GM23338 (cell line): ENCODE measurements around the gene PSMG1. TPM values are rescaled to one million over a fixed set of nuclear protein-coding genes. Genes with fewer than 3 reads are reported as not detected.

Source experiments
- ATAC-seq: fragments of 200-7000 bp; cut with Tn5 transposase; 3 replicates; pipeline ENCODE4 v1.9.1; 2020
- DNase-seq: peaks from one replicate; pipeline ENCODE4 v3.0.0-alpha.2; 2015; ENCODE audit warnings: low spot score
- H2AFZ ChIP-seq: fragments of 200-600 bp; sonication (generic); 2 replicates; pipeline ENCODE4 v1.8.0; 2016; ENCODE audit warnings: antibody characterized with exemption, mild to moderate bottlenecking, moderate library complexity
- H3F3A ChIP-seq: fragments of 200-600 bp; sonication (generic); replicated peaks from 2 replicates; pipeline ENCODE4 v1.8.0; 2017; ENCODE audit warnings: antibody characterized with exemption, mixed run types, low read depth
- H3K27ac ChIP-seq: fragments of 200-600 bp; sonication (generic); 2 replicates; pipeline ENCODE4 v1.6.1; 2016; ENCODE audit warnings: low read depth
- H3K27me3 ChIP-seq: fragments of 200-600 bp; sonication (generic); 2 replicates; pipeline ENCODE4 v1.8.0; 2016; ENCODE audit warnings: mild to moderate bottlenecking, mixed run types, moderate library complexity; ENCODE audit not compliant: insufficient read depth
- H3K36me3 ChIP-seq: fragments of 200-600 bp; sonication (generic); 2 replicates; pipeline ENCODE4 v1.8.0; 2016; ENCODE audit warnings: mild to moderate bottlenecking; ENCODE audit not compliant: insufficient read depth
- H3K4me1 ChIP-seq: fragments of 200-600 bp; sonication (generic); 2 replicates; pipeline ENCODE4 v1.8.0; 2016; ENCODE audit warnings: mild to moderate bottlenecking, moderate library complexity; ENCODE audit not compliant: insufficient read depth
- H3K4me2 ChIP-seq: fragments of 200-600 bp; sonication (generic); 2 replicates; pipeline ENCODE4 v1.7.1; 2017; ENCODE audit warnings: mixed run types
- H3K4me3 ChIP-seq: fragments of 200-600 bp; sonication (generic); 2 replicates; pipeline ENCODE4 v1.6.1; 2016; ENCODE audit warnings: mixed run types
- H3K79me2 ChIP-seq: fragments of 200-600 bp; sonication (generic); replicated peaks from 2 replicates; pipeline ENCODE4 v1.8.0; 2017; ENCODE audit warnings: mild to moderate bottlenecking; ENCODE audit not compliant: insufficient read depth
- H3K9me2 ChIP-seq: fragments of 200-600 bp; sonication (generic); 2 replicates; pipeline ENCODE4 v1.8.0; 2017; ENCODE audit not compliant: insufficient read depth
- H4K20me1 ChIP-seq: fragments of 200-600 bp; sonication (generic); replicated peaks from 2 replicates; pipeline ENCODE4 v1.8.0; 2017; ENCODE audit warnings: mild to moderate bottlenecking; ENCODE audit not compliant: insufficient read depth
- H3K27ac Mint-ChIP-seq: 2 replicates; pipeline ENCODE4 v1.8.0; 2020; ENCODE audit warnings: inconsistent platforms, mild to moderate bottlenecking, moderate library complexity, mixed read lengths
- H3K27me3 Mint-ChIP-seq: 3 replicates; pipeline ENCODE4 v1.8.0; 2022; ENCODE audit warnings: low read depth, mild to moderate bottlenecking, moderate library complexity, mixed read lengths, inconsistent platforms; ENCODE audit not compliant: insufficient read depth, poor library complexity
- H3K36me3 Mint-ChIP-seq: 3 replicates; pipeline ENCODE4 v1.8.0; 2021; ENCODE audit warnings: low read depth, mild to moderate bottlenecking, inconsistent platforms, moderate library complexity, mixed read lengths
- H3K4me1 Mint-ChIP-seq: 3 replicates; pipeline ENCODE4 v1.8.0; 2020; ENCODE audit warnings: mild to moderate bottlenecking, inconsistent platforms, mixed read lengths
- H3K4me3 Mint-ChIP-seq: 3 replicates; pipeline ENCODE4 v1.8.0; 2021; ENCODE audit warnings: moderate library complexity, mild to moderate bottlenecking, inconsistent platforms, mixed read lengths
- H3K9me3 Mint-ChIP-seq: 3 replicates; pipeline ENCODE4 v1.8.0; 2020; ENCODE audit warnings: moderate library complexity, mild to moderate bottlenecking, inconsistent platforms, mixed read lengths
- CREB1 ChIP-seq: fragments of 250-450 bp; sonication (Bioruptor Pico); IDR thresholded peaks from 2 replicates; pipeline ENCODE4 v1.5.0; 2020; ENCODE audit warnings: low read depth, mild to moderate bottlenecking, moderate library complexity
- EZH2phosphoT487 ChIP-seq: fragments of 200-600 bp; sonication (generic); IDR thresholded peaks from one replicate; pipeline ENCODE4 v1.8.1; 2018; ENCODE audit warnings: antibody characterized with exemption; ENCODE audit not compliant: unreplicated experiment
- JUNB ChIP-seq: IDR thresholded peaks from one replicate; pipeline ENCODE4 v1.6.1; 2016; ENCODE audit warnings: antibody characterized with exemption; ENCODE audit not compliant: unreplicated experiment
- NANOG ChIP-seq: IDR thresholded peaks from 2 replicates; pipeline ENCODE4 v1.6.1; 2016; ENCODE audit warnings: antibody characterized with exemption, borderline replicate concordance
- STAT1 ChIP-seq: IDR thresholded peaks from one replicate; pipeline ENCODE4 v1.6.1; 2016; ENCODE audit warnings: antibody characterized with exemption; ENCODE audit not compliant: unreplicated experiment
- ZNF462 ChIP-seq: fragments of 250-450 bp; sonication (Bioruptor Pico); IDR thresholded peaks from 2 replicates; pipeline ENCODE4 v1.5.0; 2020; ENCODE audit warnings: mild to moderate bottlenecking, moderate library complexity
- polyA plus RNA-seq: library from polyadenylated mRNA; unstranded; fragments of >200 nt; fragmentation: Nextera tagmentation; extraction: Ambion mirVana; gene quantifications from 2 replicates; pipeline ENCODE4 v1.2.1, GENCODE V29; 2016
- total RNA-seq: library from RNA; depleted of rRNA; stranded (reverse); fragments of >200 nt; shearing (Covaris generic); gene quantifications from 2 replicates; pipeline ENCODE4 v1.2.3, GENCODE V29; 2014

Gene PSMG1
- total and polyA plus RNA-seq, 2 experiments from 2014 or later, result 78.4 to 158 TPM

GRCh38 chr21:39208624-39209333 is 25.5 kb upstream of the PSMG1 start (continued):
- TF ChIP-seq ZNF462 (CRISPR knock-in tag), result no peak
- no peak for TF ChIP-seq CREB1 (CRISPR knock-in tag)
- TF ChIP-seq STAT1, result no peak
- TF ChIP-seq EZH2phosphoT487, result no peak
- no peak for TF ChIP-seq JUNB
- TF ChIP-seq NANOG, result no peak

- Mint-ChIP-seq H3K27ac (no peak overlapping the region), H3K27me3 (no peaks in the 10 kb centered on the region), H3K36me3 (peaks cover 71% of the 10 kb centered on the region), H3K9me3 (no peaks in the 10 kb centered on the region), H3K4me1 (no peaks in the 10 kb centered on the region), H3K4me3 (no peak overlapping the region)
- no peak overlapping the region for H3K27ac ChIP-seq
- no peaks in the 10 kb centered on the region for H3K27me3 ChIP-seq
- no peaks in the 10 kb centered on the region for H3K4me1 ChIP-seq
- no peaks in the 10 kb centered on the region for H4K20me1 ChIP-seq
- H3K4me2 ChIP-seq, result no peak overlapping the region
- ATAC-seq (no peak), DNase-seq (no peak)
- H3K9me2 ChIP-seq, result no peaks in the 10 kb centered on the region
- no peak overlapping the region for H3K4me3 ChIP-seq
- no peak for TF ChIP-seq ZNF462 (CRISPR knock-in tag)
- no peaks in the 10 kb centered on the region; the same call in 1 of the 2 replicates for H3F3A ChIP-seq
- H2AFZ ChIP-seq, result no peak overlapping the region
- H3K36me3 ChIP-seq, result peaks cover 16% of the 10 kb centered on the region
- H3K79me2 ChIP-seq, result no peaks in the 10 kb centered on the region
Measured at GRCh38 chr21:39204134-39204533, 20.9 kb upstream of the PSMG1 start.
